MCF 10A (cell line): ENCODE data around the gene GXYLT2. TPM values are rescaled to one million over a fixed set of nuclear protein-coding genes. Genes with fewer than 3 reads are reported as not detected.

ENCODE experiments used
- BruUV-seq: library from RNA; stranded (reverse); fragments of 400-500 nt; replicated peaks from 2 replicates; lab custom pipeline; 2021; lab: Mats Ljungman, UMichigan
- CTCF ChIA-PET: fragments of 300-600 bp; sonication (Branson Sonifier 250); formaldehyde crosslinking; extraction: SDS; loops from one replicate; lab custom pipeline; 2021; ENCODE audit warnings: antibody characterized with exemption, inconsistent platforms; lab: Yijun Ruan, JAX
- POLR2A ChIA-PET: fragments of 300-600, 350-650 bp; sonication (Branson Sonifier 250); formaldehyde crosslinking; extraction: SDS; loops from one replicate; lab custom pipeline; 2020; ENCODE audit warnings: antibody characterized with exemption, inconsistent platforms; lab: Yijun Ruan, JAX
- DNase-seq: peaks from one replicate; pipeline ENCODE4 v3.0.0-alpha.2; 2018; ENCODE audit not compliant: unreplicated experiment
- H3K27ac Mint-ChIP-seq: one replicate; pipeline ENCODE4 v1.8.0; 2022; ENCODE audit warnings: mild to moderate bottlenecking, low read depth, mixed read lengths; ENCODE audit not compliant: unreplicated experiment
- H3K27me3 Mint-ChIP-seq: one replicate; pipeline ENCODE4 v1.8.0; 2022; ENCODE audit warnings: mixed read lengths; ENCODE audit not compliant: insufficient read depth, unreplicated experiment
- H3K36me3 Mint-ChIP-seq: one replicate; pipeline ENCODE4 v1.8.0; 2022; ENCODE audit warnings: mild to moderate bottlenecking, moderate library complexity, mixed read lengths; ENCODE audit not compliant: insufficient read depth, unreplicated experiment
- H3K4me1 Mint-ChIP-seq: one replicate; pipeline ENCODE4 v1.8.0; 2022; ENCODE audit warnings: mixed read lengths; ENCODE audit not compliant: insufficient read depth, unreplicated experiment
- H3K4me3 Mint-ChIP-seq: one replicate; pipeline ENCODE4 v1.8.0; 2022; ENCODE audit warnings: mild to moderate bottlenecking, moderate library complexity, mixed read lengths; ENCODE audit not compliant: unreplicated experiment
- H3K9me3 Mint-ChIP-seq: one replicate; pipeline ENCODE4 v1.8.0; 2022; ENCODE audit warnings: mixed read lengths; ENCODE audit not compliant: unreplicated experiment
- CTCF ChIP-seq: fragments of 200-600 bp; IDR thresholded peaks from one replicate; pipeline ENCODE4 v1.8.0; 2022; ENCODE audit warnings: antibody characterized with exemption, mild to moderate bottlenecking; ENCODE audit not compliant: unreplicated experiment
- intact Hi-C: fragments of 100-400 bp; cut with micrococcal nuclease; formaldehyde crosslinking; loops from 2 replicates; pipeline ENCODE4 v1.14.1; 2022
- total RNA-seq: library from RNA; stranded (reverse); gene quantifications from 2 replicates; pipeline ENCODE4 v1.2.3, GENCODE V29; 2022

GXYLT2 gene
- total RNA-seq, 1 experiment from 2014 or later, result 3.9 TPM

- POLR2A ChIA-PET, result interaction anchor here (1.0 kb wide), 1 partner anchor 22 kb away, joined by 4 read pairs; the partner anchor contains the start of gene PPP4R2
- no peak overlapping the region for H3K27ac Mint-ChIP-seq
These were observed 130.5 kb downstream of the GXYLT2 start for GRCh38 chr3:73018298-73018697.

GRCh38 chr3:73018790-73019441 is 131.1 kb downstream of the GXYLT2 start:
- no peaks in the 10 kb centered on the region for H3K9me3 Mint-ChIP-seq
- H3K4me3 Mint-ChIP-seq, result no peak overlapping the region
- intact Hi-C loops, result no loop called here
- no peaks in the 10 kb centered on the region for H3K27me3 Mint-ChIP-seq
- no peak overlapping the region for H3K27ac Mint-ChIP-seq
- H3K36me3 Mint-ChIP-seq, result peaks cover 50% of the 10 kb centered on the region
- POLR2A ChIA-PET, result interaction anchor here (0.7 kb wide), 1 partner anchor 10 kb away, joined by 4 read pairs; no protein-coding TSS in a partner anchor
- CTCF ChIA-PET, result no interaction called here
- DNase-seq, result no peak
- no TSS peak for BruUV-seq
- H3K4me1 Mint-ChIP-seq, result peaks cover 12% of the 10 kb centered on the region
- TF ChIP-seq CTCF, result no peak

More at GRCh38 chr3:73018298-73018697, 130.5 kb downstream of the GXYLT2 start:
- DNase-seq, result no peak
- Mint-ChIP-seq H3K4me1 (peaks cover 12% of the 10 kb centered on the region), H3K9me3 (no peaks in the 10 kb centered on the region), H3K4me3 (no peak overlapping the region), H3K36me3 (peaks cover 49% of the 10 kb centered on the region), H3K27me3 (no peaks in the 10 kb centered on the region)
- BruUV-seq, result no TSS peak
- intact Hi-C loops, result no loop called here
- no peak for TF ChIP-seq CTCF
- CTCF ChIA-PET, result no interaction called here

GRCh38 chr3:73021301-73021835 is 133.5 kb downstream of the GXYLT2 start:
- H3K9me3 Mint-ChIP-seq, result no peaks in the 10 kb centered on the region
- no peak for DNase-seq
- no peak overlapping the region for H3K4me3 Mint-ChIP-seq
- H3K4me1 Mint-ChIP-seq, result peaks cover 32% of the 10 kb centered on the region
- BruUV-seq, result no TSS peak
- POLR2A ChIA-PET, result interaction anchor here (0.6 to 1.0 kb wide), 3 partner anchors 8 to 1220 kb away, joined by 3 to 4 read pairs (median 4); no protein-coding TSS in a partner anchor
- peaks cover 30% of the 10 kb centered on the region for H3K36me3 Mint-ChIP-seq
- intact Hi-C loops, result no loop called here
- CTCF ChIA-PET, result interaction anchor here (0.7 to 1.0 kb wide), 3 partner anchors 35 to 170 kb away, joined by 3 to 6 read pairs (median 3); no protein-coding TSS in a partner anchor
- no peak for TF ChIP-seq CTCF
- no peaks in the 10 kb centered on the region for H3K27me3 Mint-ChIP-seq
- H3K27ac Mint-ChIP-seq, result peak overlapping the region; percentile 61

- intact Hi-C loops, result no loop called here
- no peak for TF ChIP-seq CTCF
- H3K4me1 Mint-ChIP-seq, result peaks cover 43% of the 10 kb centered on the region
- no peak for DNase-seq
- ChIA-PET POLR2A (interaction anchor here (1.3 to 1.4 kb wide), 2 partner anchors 13 to 25 kb away, joined by 3 read pairs; no protein-coding TSS in a partner anchor), CTCF (no interaction called here)
- no peaks in the 10 kb centered on the region for H3K27me3 Mint-ChIP-seq
- no TSS peak for BruUV-seq
- H3K27ac Mint-ChIP-seq, result peak overlapping the region; percentile 33
- H3K4me3 Mint-ChIP-seq, result no peak overlapping the region
- no peaks in the 10 kb centered on the region for H3K9me3 Mint-ChIP-seq
- peaks cover 18% of the 10 kb centered on the region for H3K36me3 Mint-ChIP-seq
These were observed 137.0 kb downstream of the GXYLT2 start for GRCh38 chr3:73024836-73025235.
